A549 (cell line): ENCODE data around the gene TTC7B.

Experiments
- CTCF ChIP-seq: fragments of >200 bp; sonication (Bioruptor Twin); formaldehyde crosslinking; IDR thresholded peaks from 3 replicates; pipeline ENCODE4 v1.5.1; 2016
- E2F6 ChIP-seq: IDR thresholded peaks from 2 replicates; pipeline ENCODE4 v1.6.1; 2012; ENCODE audit warnings: low read depth, borderline replicate concordance
- HDAC2 ChIP-seq: fragments of 200-600 bp; sonication (generic); IDR thresholded peaks from 2 replicates; pipeline ENCODE4 v1.6.1; 2016
- NR3C1 ChIP-seq: fragments of >200 bp; sonication (Bioruptor Twin); formaldehyde crosslinking; IDR thresholded peaks from 3 replicates; pipeline ENCODE4 v1.6.1; 2017
- POLR2A ChIP-seq: IDR thresholded peaks from 2 replicates; pipeline ENCODE4 v1.6.1; 2012; ENCODE audit warnings: mild to moderate bottlenecking, low read length
- REST ChIP-seq: fragments of 200-600 bp; sonication (generic); IDR thresholded peaks from 2 replicates; pipeline ENCODE4 v1.6.1; 2016; ENCODE audit warnings: antibody characterized with exemption, mild to moderate bottlenecking, moderate library complexity

- no peak for TF ChIP-seq CTCF
- no peak for TF ChIP-seq POLR2A
- no peak for TF ChIP-seq E2F6
- no peak for TF ChIP-seq HDAC2
- no peak for TF ChIP-seq NR3C1
- TF ChIP-seq REST, result no peak
Measured at GRCh38 chr14:90513161-90514014, 302.8 kb downstream of the TTC7B start.
